ENCODE data around the gene SLC22A23.

SLC22A23 gene

GRCh38 chr6:3489027-3489757 is 32.3 kb upstream of the SLC22A23 start:
- TF ChIP-seq CTCF (IDR thresholded peaks at IDR 0.05; ENCODE audit: low read depth, low read length) = no peak
- no peak overlapping the region for H3K4me3 ChIP-seq (ENCODE audit: low read depth, low read length)

GRCh38 chr6:3484946-3485345 is 28.1 kb upstream of the SLC22A23 start:
- H3K4me3 ChIP-seq (ENCODE audit: low read depth, low read length) = no peak overlapping the region
- no peak for TF ChIP-seq CTCF (IDR thresholded peaks at IDR 0.05; ENCODE audit: low read depth, low read length)

GRCh38 chr6:3484192-3484591 is 27.3 kb upstream of the SLC22A23 start:
- H3K4me3 ChIP-seq (ENCODE audit: low read depth, low read length) = no peak overlapping the region
- TF ChIP-seq CTCF (IDR thresholded peaks at IDR 0.05; ENCODE audit: low read depth, low read length) = no peak

GRCh38 chr6:3483675-3484074 is 26.8 kb upstream of the SLC22A23 start:
- TF ChIP-seq CTCF (IDR thresholded peaks at IDR 0.05; ENCODE audit: low read depth, low read length) = no peak
- no peak overlapping the region for H3K4me3 ChIP-seq (ENCODE audit: low read depth, low read length)

- H3K4me3 ChIP-seq (ENCODE audit: low read depth, low read length) = no peak overlapping the region
- no peak for TF ChIP-seq CTCF (IDR thresholded peaks at IDR 0.05; ENCODE audit: low read depth, low read length)
Observed at GRCh38 chr6:3482869-3483268, 26.0 kb upstream of the SLC22A23 start.

GRCh38 chr6:3481640-3482039 is 24.8 kb upstream of the SLC22A23 start:
- TF ChIP-seq CTCF (IDR thresholded peaks at IDR 0.05; ENCODE audit: low read depth, low read length) = no peak
- H3K4me3 ChIP-seq (ENCODE audit: low read depth, low read length) = no peak overlapping the region

- no peak for TF ChIP-seq CTCF (IDR thresholded peaks at IDR 0.05; ENCODE audit: low read depth, low read length)
- H3K4me3 ChIP-seq (ENCODE audit: low read depth, low read length) = no peak overlapping the region
Observed at GRCh38 chr6:3480009-3480408, 23.2 kb upstream of the SLC22A23 start.

All from WI38 (cell line).